HepG2 (cell line): ENCODE data around the gene CD46. TPM values are rescaled to one million over a fixed set of nuclear protein-coding genes. Genes with fewer than 3 reads are reported as not detected.

Source experiments
- ATAC-seq: fragments of 200-7000 bp; cut with Tn5 transposase; 3 replicates; pipeline ENCODE4 v1.9.1; 2020; ENCODE audit warnings: mild to moderate bottlenecking, moderate library complexity
- BruUV-seq: library from RNA; stranded (reverse); fragments of 400-500 nt; replicated peaks from 2 replicates; lab custom pipeline; 2021; lab: Mats Ljungman, UMichigan
- CTCF ChIA-PET: fragments of 300-600 bp; formaldehyde crosslinking; extraction: SDS; loops from one replicate; lab custom pipeline; 2021; ENCODE audit warnings: low total read pairs, inconsistent platforms, low intra/inter-chr PET ratio; lab: Yijun Ruan, JAX
- POLR2A ChIA-PET: fragments of 350-600 bp; sonication (Branson Sonifier 250); formaldehyde crosslinking; loops from one replicate; lab custom pipeline; 2020; ENCODE audit warnings: antibody characterized with exemption, inconsistent platforms; lab: Yijun Ruan, JAX
- DNase-seq: peaks from one replicate; pipeline ENCODE4 v3.0.0-alpha.2; 2015; ENCODE audit warnings: low spot score
- FAIRE-seq: peaks from 3 replicates; lab custom pipeline; 2011; peaks lifted over from hg19 to GRCh38; lab: Jason Lieb, UNC
- H2AFZ ChIP-seq: one replicate; pipeline ENCODE4 v1.6.1; 2011; ENCODE audit warnings: low read length, inconsistent platforms
- H3K27ac ChIP-seq: fragments of 300-600 bp; 3 replicates; pipeline ENCODE4 v1.8.0; 2011; ENCODE audit warnings: mixed run types, mild to moderate bottlenecking, mixed read lengths, low read length, inconsistent platforms; ENCODE audit not compliant: insufficient read depth; ENCODE audit errors: extremely low read length
- H3K27me3 ChIP-seq, 2 experiments: fragments of 200-600 bp in 1 of 2; 2 replicates in 1 of 2; 3 replicates in 1 of 2; pipeline versions ENCODE4 v1.6.0 to v1.8.0; 2011; ENCODE audit warnings: low read length in 2 of 2, mild to moderate bottlenecking in 2 of 2, moderate library complexity in 2 of 2, inconsistent platforms in 1 of 2; ENCODE audit not compliant: insufficient read depth in 2 of 2, control insufficient read depth in 1 of 2
- H3K36me3 ChIP-seq, 2 experiments: fragments of 200-600 bp in 1 of 2; replicated peaks in 1 of 2; 2 replicates in 1 of 2; 3 replicates in 1 of 2; pipeline versions ENCODE4 v1.5.1 to v1.8.0; 2011; ENCODE audit warnings: low read length in 2 of 2, inconsistent platforms in 1 of 2; ENCODE audit not compliant: insufficient read depth in 2 of 2, control insufficient read depth in 1 of 2
- H3K4me1 ChIP-seq: 2 replicates; pipeline ENCODE4 v1.5.1; 2012; ENCODE audit warnings: low read length, inconsistent platforms; ENCODE audit not compliant: insufficient read depth
- H3K4me2 ChIP-seq: 2 replicates; pipeline ENCODE4 v1.6.0; 2011; ENCODE audit warnings: low read depth, low read length, inconsistent platforms
- H3K4me3 ChIP-seq, 3 experiments: fragments of 200-600 bp in 1 of 3; sonication (generic), shearing (Covaris generic) in 1 of 3; replicated peaks in 1 of 3; 2 replicates each; pipeline ENCODE4 v1.5.1; 2011 to 2016; ENCODE audit warnings: low read length in 3 of 3, inconsistent platforms in 2 of 3, low read depth in 2 of 3, mild to moderate bottlenecking in 2 of 3, control low read depth in 1 of 3, mixed read lengths in 1 of 3; ENCODE audit not compliant: insufficient read depth in 1 of 3
- H3K79me2 ChIP-seq: one replicate; pipeline ENCODE4 v1.6.1; 2011; ENCODE audit warnings: low read length, inconsistent platforms; ENCODE audit not compliant: insufficient read depth
- H3K9ac ChIP-seq: 2 replicates; pipeline ENCODE4 v1.6.0; 2011; ENCODE audit warnings: mild to moderate bottlenecking, low read depth, low read length, inconsistent platforms; ENCODE audit not compliant: insufficient read depth
- H3K9me3 ChIP-seq: 2 replicates; pipeline ENCODE4 v1.5.1; 2012; ENCODE audit warnings: mild to moderate bottlenecking, low read length
- H4K20me1 ChIP-seq: 2 replicates; pipeline ENCODE4 v1.6.0; 2011; ENCODE audit warnings: inconsistent platforms, mild to moderate bottlenecking, low read length, moderate library complexity; ENCODE audit not compliant: insufficient read depth
- ADNP ChIP-seq: sonication (generic); formaldehyde crosslinking; IDR thresholded peaks from 2 replicates; pipeline ENCODE4 v1.4.0; 2020; ENCODE audit warnings: missing genetic modification reagents
- BORCS8-MEF2B ChIP-seq: sonication (generic); formaldehyde crosslinking; IDR thresholded peaks from 2 replicates; pipeline ENCODE4 v1.8.0; 2022; ENCODE audit warnings: mild to moderate bottlenecking, missing genetic modification reagents
- BRF2 ChIP-seq: sonication (generic); formaldehyde crosslinking; IDR thresholded peaks from 2 replicates; pipeline ENCODE4 v1.8.1; 2022; ENCODE audit warnings: mild to moderate bottlenecking, missing genetic modification reagents
- ELK4 ChIP-seq: sonication (generic); formaldehyde crosslinking; IDR thresholded peaks from 2 replicates; pipeline ENCODE4 v1.9.0; 2021; ENCODE audit warnings: missing genetic modification reagents, borderline replicate concordance
- ETV5 ChIP-seq: IDR thresholded peaks from 2 replicates; pipeline ENCODE4 v1.6.1; 2018; ENCODE audit warnings: missing biosample characterization, missing genetic modification reagents, inconsistent platforms, borderline replicate concordance
- GFI1 ChIP-seq: sonication (generic); formaldehyde crosslinking; IDR thresholded peaks from 2 replicates; pipeline ENCODE4 v1.5.0; 2020; ENCODE audit warnings: missing genetic modification reagents, mild to moderate bottlenecking, borderline replicate concordance
- HNRNPK ChIP-seq: fragments of 200-400 bp; formaldehyde crosslinking; IDR thresholded peaks from 2 replicates; pipeline ENCODE4 v1.6.1; 2018; ENCODE audit warnings: low read length, low read depth, moderate library complexity, mild to moderate bottlenecking; ENCODE audit not compliant: poor library complexity, severe bottlenecking
- HNRNPUL1 ChIP-seq: fragments of 200-400 bp; formaldehyde crosslinking; IDR thresholded peaks from 2 replicates; pipeline ENCODE4 v1.6.1; 2017; ENCODE audit warnings: low read depth, mild to moderate bottlenecking, low read length, moderate library complexity
- PAX8 ChIP-seq: sonication (generic); formaldehyde crosslinking; IDR thresholded peaks from 2 replicates; pipeline ENCODE4 v1.8.0; 2022; ENCODE audit warnings: mild to moderate bottlenecking, missing genetic modification reagents, borderline replicate concordance
- REST ChIP-seq, 2 experiments: IDR thresholded peaks; 2 replicates each; pipeline ENCODE4 v1.6.1; 2011 to 2012; ENCODE audit warnings: low read length in 2 of 2, borderline replicate concordance in 1 of 2, low read depth in 1 of 2, mild to moderate bottlenecking in 1 of 2, moderate library complexity in 1 of 2
- XRCC5 ChIP-seq: fragments of 200-400 bp; formaldehyde crosslinking; optimal IDR thresholded peaks from 2 replicates; pipeline ENCODE3; 2017; ENCODE audit warnings: mild to moderate bottlenecking, low read length
- ZNF530 ChIP-seq: sonication (generic); formaldehyde crosslinking; IDR thresholded peaks from 2 replicates; pipeline ENCODE4 v1.5.0; 2020; ENCODE audit warnings: low read depth, mild to moderate bottlenecking, missing genetic modification reagents
- ZNF747 ChIP-seq: sonication (generic); formaldehyde crosslinking; IDR thresholded peaks from 2 replicates; pipeline ENCODE4 v1.8.1; 2023; ENCODE audit warnings: missing genetic modification reagents, mild to moderate bottlenecking, borderline replicate concordance
- WGBS: methylation state at CpG from one replicate; pipeline ENCODE4 v1.1.6; 2017; ENCODE audit warnings: low lambda C conversion rate; 5-methylcytosine and 5-hydroxymethylcytosine counted together
- in situ Hi-C: cut with HindIII; loops from 2 replicates; pipeline ENCODE4 v1.10.0; 2017; ENCODE audit warnings: low pct_unique_long_range_greater_than_20kb; ENCODE audit not compliant: extremely low pct_ligation_motif_present
- intact Hi-C: fragments of 100-400 bp; cut with micrococcal nuclease; formaldehyde crosslinking; loops from one replicate; pipeline ENCODE4 v1.10.0; 2022; ENCODE audit not compliant: unreplicated experiment
- polyA plus RNA-seq, 8 experiments: library from polyadenylated mRNA; depleted of rRNA in 3 of 8; stranded (reverse) in 7 of 8; unstranded in 1 of 8; fragments of >200 nt; fragmentation: Illumina TruSeq in 4 of 8; extraction: Trizol in 4 of 8; gene quantifications; 2 replicates each; pipeline versions ENCODE4 v1.2.1 to v1.2.3, GENCODE V29; 2011 to 2016; ENCODE audit warnings: low read depth in 4 of 8, missing spikeins in 1 of 8, mixed read lengths in 1 of 8; ENCODE audit not compliant: insufficient read depth in 1 of 8
- total RNA-seq, 5 experiments: library from RNA; depleted of rRNA; stranded (reverse); fragments of >200 nt; fragmentation: Illumina TruSeq; extraction: Trizol; gene quantifications; 2 replicates each; pipeline ENCODE4 v1.2.3, GENCODE V29; 2016; ENCODE audit warnings: low read depth in 1 of 5
- TF ChIP-seq, protein P1 (sequence below): IDR thresholded peaks from 2 replicates; pipeline ENCODE4 v1.6.1; 2016; ENCODE audit warnings: mild to moderate bottlenecking

Gene CD46
- total and polyA plus RNA-seq, 2 of the 13 experiments (the other 11 are each of a cell fraction or from before 2014, with no cell fraction given) = 130 to 277 TPM

DNA sequence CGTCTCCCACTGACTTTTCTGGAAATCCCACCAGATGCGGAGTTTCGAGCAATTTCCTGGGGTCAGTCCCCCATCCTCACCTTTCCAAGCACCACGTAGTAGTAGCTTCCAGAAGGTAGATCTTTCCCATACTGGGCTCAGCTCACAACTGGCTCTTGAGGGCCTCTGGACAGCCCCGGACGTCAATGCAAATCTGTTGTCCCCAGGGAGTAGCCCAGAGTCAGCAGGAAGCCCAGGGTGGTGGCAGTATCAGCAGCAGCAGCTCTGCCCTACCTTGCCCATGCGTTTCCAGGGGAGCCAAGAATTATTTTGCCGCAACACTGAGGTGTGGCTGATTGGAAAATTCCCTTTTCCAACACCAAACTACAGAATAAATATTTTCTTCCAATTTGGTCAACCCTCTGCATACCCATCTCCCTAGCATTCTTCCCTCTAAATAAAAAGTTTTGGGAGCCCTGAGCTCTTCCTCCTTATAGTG is 70.3 kb downstream of the CD46 start:
- H3K4me2 ChIP-seq = no peak overlapping the region
- H2AFZ ChIP-seq = no peak overlapping the region
- POLR2A ChIA-PET = no interaction called here
- peaks cover 45% of the 10 kb centered on the region for H3K4me1 ChIP-seq
- H3K27ac ChIP-seq = no peak overlapping the region
- intact Hi-C loops (no loop called here), in situ Hi-C loops (no loop called here)
- TF ChIP-seq ZNF530 = no peak
- TF ChIP-seq REST (IDR thresholded peaks at IDR 0.05; ENCODE audit: borderline replicate concordance in 1 of 2, low read depth in 1 of 2, low read length in 2 of 2) = no peak
- TF ChIP-seq BORCS8-MEF2B = no peak
- no peak for TF ChIP-seq BRF2
- TF ChIP-seq, protein P1, sequence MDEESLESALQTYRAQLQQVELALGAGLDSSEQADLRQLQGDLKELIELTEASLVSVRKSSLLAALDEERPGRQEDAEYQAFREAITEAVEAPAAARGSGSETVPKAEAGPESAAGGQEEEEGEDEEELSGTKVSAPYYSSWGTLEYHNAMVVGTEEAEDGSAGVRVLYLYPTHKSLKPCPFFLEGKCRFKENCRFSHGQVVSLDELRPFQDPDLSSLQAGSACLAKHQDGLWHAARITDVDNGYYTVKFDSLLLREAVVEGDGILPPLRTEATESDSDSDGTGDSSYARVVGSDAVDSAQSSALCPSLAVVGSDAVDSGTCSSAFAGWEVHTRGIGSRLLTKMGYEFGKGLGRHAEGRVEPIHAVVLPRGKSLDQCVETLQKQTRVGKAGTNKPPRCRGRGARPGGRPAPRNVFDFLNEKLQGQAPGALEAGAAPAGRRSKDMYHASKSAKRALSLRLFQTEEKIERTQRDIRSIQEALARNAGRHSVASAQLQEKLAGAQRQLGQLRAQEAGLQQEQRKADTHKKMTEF = no peak
- no peak for TF ChIP-seq ZNF747 (CRISPR knock-in tag)
- TF ChIP-seq XRCC5 = no peak
- TF ChIP-seq PAX8 (CRISPR knock-in tag) = no peak
- TF ChIP-seq HNRNPK = no peak
- TF ChIP-seq ADNP = no peak
- no peak for TF ChIP-seq HNRNPUL1
- no peak for TF ChIP-seq ELK4
- no peak for TF ChIP-seq GFI1 (CRISPR knock-in tag)
- TF ChIP-seq ETV5 (CRISPR knock-in tag) = no peak
- FAIRE-seq = no peak
- peaks cover 1 to 21% of the 10 kb centered on the region in 2 experiments for H3K36me3 ChIP-seq
- H3K4me3 ChIP-seq = no peak overlapping the region
- BruUV-seq = no TSS peak
- peaks cover 36% of the 10 kb centered on the region for H3K79me2 ChIP-seq
- 94% methylated on average over 8 of the region's 8 CpGs for WGBS
- CTCF ChIA-PET = no interaction called here
- H3K27me3 ChIP-seq = no peaks in the 10 kb centered on the region; a peak in 2 of 5 replicates
- H3K9ac ChIP-seq = no peak overlapping the region
- 0 out of 2 replicates have a peak, but pooled peaks cover 4% of the 10 kb centered on the region for H4K20me1 ChIP-seq
- no peak for ATAC-seq
- no peaks in the 10 kb centered on the region for H3K9me3 ChIP-seq
- DNase-seq = no peak
